ENCODE measurements around the gene POLRMT. TPM values are rescaled to one million over a fixed set of nuclear protein-coding genes. Genes with fewer than 3 reads are reported as not detected.
"Not testable (repeated sequence)": the region's sequence is repeated elsewhere in the genome, so short reads cannot be mapped to it uniquely, and the experiment has no call there.

Gene POLRMT
- polyA plus RNA-seq, 1 donor: 36.1 TPM

DNA sequence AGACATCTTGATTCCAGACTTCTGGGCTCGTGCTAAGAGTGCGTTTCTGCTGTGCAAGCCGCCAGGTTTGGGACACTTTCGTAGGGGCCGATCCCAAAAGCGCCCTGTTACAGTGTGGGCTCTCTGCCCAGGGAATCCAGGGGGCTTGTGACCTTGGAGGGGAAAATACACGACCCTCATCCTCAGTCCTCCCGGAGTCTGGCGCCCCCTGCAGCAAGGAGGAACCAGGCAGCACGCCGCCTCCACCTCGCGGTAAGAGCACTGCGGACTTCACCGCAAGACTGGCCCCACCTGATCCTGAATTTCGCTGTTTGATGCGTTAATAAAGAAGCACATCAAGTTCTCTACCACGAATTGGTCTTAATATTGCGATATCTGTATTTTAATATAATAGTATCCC is 5.2 kb downstream of the POLRMT start:
- DNase-seq (ENCODE audit: low read depth): no peak

DNA sequence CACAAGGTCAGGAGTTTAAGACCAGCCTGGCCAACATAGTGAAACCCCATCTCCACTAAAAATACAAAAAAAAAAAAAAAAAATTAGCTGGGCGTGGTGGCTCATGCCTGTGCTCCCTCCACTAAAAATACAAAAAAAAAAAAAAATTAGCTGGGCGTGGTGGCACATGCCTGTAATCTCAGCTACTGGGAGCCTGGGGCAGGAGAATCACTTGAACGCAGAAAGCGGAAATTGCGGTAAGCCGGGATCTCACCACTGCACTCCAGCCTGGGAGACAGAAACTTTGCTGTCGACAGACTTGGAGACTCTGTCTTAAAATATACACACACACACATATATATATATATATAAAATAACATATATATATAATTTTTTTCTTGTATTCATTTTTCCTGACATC is 6.8 kb downstream of the POLRMT start:
- not testable (repeated sequence) for DNase-seq (ENCODE audit: low read depth)

DNA sequence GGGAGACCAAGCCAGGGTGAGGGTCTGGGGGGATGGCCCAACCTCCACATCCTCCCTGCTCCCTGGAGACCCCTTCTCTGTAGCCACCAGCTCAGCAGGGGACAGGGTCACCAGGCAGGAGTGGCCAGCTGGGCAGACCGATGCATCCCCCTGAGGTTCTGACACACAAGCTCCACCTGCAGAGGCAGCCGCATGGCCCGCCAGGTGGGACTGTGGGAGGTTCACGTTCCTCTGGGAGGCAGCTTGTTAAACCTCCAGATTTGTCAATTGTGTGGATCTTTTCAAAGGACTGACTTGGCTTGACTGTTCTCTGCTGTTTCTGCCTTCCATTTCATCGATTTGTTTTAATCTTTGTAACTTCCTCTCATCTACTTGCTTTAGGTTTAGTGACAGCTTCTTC is 8.1 kb downstream of the POLRMT start:
- no peak for DNase-seq (ENCODE audit: low read depth)

DNA sequence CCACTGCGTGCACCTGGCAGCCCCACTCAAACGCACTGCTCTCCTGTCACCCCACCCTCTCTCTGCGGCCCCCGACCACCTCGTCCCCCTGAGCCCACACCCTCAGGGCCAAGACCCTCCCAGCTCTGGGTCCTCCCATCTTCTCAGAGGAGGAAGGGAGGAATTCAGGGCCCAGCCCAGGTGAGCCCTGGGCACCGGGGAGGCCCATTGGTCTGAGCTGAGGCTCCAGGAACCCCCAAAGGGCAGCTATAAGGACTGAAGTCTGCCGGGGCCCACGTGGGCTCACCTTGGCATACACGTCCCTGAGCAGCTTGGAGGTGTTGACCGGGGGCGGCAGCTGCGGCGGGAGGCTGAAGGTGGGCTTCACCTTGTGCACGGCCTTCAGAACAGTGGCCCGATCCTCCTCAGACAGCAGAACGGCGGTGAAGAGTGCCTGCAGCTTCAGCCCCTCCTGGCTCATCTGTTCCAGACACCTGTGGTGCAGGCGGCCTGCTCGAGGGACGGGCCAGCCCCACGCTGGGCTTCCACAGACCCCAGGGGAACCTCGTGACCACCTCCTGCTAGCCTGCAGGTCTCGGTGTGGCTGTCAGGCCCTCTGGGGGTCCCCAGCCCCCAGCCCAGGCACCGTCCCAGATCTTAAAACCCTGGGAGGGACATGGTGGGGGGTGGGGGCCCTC is 8.8 kb downstream of the POLRMT start:
- DNase-seq (ENCODE audit: low read depth): no peak

DNA sequence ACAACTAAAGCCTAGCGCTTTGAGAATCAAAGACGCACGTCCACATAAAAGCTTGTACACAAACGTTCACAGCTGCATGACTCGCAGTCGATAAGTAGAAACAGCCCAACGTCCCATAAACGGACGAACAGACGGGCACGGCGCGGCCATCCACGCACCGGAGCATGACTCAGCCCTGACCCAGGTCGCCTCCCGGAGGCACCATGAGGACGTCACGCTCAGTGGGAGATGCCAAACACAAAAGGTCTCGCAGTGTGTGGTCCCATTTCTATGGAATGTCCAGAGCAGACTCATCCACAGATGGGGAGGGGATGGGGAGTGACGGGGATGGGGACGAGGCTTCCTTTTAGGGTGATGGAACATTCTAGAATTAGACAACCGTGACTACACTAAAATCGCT is 9.4 kb downstream of the POLRMT start:
- DNase-seq (ENCODE audit: low read depth): no peak

DNA sequence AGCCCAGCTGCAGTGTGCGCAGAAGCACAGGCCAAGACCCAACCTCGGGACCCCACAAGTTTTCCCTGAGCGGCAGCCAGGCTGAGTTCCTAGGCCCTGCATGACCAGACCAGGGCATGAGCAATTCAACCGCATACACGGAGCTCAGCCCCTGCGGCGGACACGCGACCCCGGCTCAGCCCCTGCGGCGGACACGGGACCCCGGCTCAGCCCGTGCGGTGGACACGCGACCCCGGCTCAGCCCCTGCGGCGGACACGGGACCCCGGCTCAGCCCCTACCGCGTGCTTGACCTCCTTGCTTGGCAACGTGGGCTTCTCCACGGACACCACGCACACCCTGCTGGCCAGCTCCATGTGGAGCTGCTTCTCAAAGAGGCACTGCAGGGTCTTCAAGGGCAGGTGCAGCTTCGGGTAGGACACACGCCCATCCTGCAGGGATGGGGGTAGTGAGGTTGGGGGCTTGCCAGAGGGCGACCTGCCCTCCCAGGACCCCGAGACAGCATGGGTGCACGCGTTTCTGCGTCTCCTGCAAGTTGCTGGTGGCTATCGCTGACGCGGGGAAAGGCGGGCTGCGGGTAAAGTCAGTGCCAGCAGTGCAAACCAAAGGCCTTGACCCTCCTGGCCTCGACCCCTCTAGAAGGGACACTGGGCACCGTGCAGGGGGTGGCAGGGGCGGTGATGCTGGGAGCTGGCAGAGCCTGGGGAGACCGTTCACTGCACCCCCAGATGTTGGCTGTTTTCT is 10.0 kb downstream of the POLRMT start:
- DNase-seq (ENCODE audit: low read depth): no peak

DNA sequence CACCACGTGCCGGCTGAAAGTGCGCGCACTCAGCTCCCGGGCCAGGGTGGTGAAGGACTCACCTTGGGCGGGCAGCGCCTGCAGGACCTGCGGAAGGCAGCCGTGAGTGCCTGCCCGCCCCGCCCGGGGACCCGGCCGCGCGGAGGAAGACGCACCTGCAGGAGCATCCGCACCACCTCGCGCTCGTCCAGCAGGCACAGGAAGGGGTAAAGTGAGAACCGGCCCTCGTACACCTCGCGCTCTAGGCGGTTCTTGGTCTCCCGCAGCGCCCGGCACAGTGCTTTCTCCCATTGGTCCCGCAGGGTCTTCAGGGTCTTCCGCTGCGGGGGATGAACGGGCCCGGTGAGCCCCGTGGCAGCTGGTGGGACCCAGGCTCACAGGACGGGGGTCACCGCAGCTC is 10.7 kb downstream of the POLRMT start:
- no peak for DNase-seq (ENCODE audit: low read depth)

DNA sequence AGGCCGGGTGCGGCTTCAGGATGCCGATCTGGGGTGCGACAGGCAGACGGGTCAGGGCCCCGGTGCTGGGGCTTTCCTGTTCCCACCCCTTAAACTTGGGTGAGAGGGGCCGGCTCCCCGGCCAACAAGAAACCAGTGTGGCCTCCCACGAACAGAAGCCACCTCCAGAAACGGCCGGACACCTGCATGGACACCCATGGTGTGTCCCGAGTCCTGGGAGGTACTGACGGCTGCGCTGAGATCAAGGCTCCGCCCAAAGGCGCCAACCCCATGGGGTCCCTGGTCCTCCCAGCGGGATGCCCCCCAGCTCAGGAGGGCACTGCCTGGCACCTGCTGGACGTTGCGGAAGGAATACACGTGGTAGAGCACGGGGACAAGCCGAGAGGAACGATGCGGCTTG is 11.5 kb downstream of the POLRMT start:
- DNase-seq (ENCODE audit: low read depth): no peak

DNA sequence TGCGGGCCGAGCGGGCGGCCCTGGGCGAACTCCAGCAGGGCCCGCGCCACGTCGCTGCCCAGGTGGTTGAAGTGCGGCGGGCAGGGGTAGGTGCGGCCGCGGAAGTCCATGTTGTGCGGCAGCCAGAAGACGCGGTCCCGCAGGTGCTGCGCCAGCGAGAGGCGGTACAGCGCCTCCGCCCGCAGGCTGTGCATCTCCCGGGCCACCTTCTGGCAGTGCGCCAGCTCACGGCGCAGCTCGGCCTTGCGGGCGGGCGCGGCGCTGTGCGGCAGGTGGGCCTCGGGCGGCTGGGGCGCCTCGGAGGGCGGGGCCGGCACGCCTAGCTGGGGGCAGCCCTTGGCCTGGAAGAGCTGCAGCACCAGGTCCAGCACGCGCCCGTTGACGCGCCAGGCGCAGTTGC is 12.1 kb downstream of the POLRMT start:
- not testable (repeated sequence) for DNase-seq (ENCODE audit: low read depth)

DNA sequence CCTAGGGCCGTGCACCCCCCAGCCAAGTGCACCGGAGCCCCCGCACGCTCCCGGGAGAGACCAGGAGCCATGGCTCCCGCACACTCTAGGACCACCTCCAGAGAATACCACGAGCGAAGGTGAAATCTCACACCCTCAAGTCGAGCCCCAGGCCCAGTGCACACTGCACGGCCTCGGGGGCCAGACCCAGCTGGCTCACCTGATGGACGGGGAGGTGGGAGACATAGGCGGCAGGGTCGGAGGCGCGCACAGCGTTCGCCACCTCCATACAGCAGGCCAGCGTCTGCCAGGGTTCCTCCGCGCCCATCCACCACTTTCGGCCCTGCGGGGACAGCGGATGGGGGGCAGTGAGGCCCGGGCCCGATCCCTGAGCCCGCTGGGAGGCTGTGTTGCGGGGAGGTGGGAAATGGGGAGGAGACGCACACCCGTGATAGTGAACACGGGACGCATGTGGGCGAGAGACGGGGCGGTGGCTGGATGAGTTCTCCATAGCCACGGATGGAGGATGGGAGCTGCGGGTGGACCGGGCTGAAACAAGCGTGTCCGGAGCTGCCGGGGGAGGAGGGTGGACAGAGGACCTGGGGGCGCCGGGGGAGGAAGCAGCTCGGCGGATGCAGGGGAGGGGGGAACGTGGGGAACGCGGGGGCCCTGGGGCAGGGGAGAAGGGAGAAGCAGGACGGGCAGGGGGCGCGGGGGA is 13.0 kb downstream of the POLRMT start:
- no peak for DNase-seq (ENCODE audit: low read depth)

DNA sequence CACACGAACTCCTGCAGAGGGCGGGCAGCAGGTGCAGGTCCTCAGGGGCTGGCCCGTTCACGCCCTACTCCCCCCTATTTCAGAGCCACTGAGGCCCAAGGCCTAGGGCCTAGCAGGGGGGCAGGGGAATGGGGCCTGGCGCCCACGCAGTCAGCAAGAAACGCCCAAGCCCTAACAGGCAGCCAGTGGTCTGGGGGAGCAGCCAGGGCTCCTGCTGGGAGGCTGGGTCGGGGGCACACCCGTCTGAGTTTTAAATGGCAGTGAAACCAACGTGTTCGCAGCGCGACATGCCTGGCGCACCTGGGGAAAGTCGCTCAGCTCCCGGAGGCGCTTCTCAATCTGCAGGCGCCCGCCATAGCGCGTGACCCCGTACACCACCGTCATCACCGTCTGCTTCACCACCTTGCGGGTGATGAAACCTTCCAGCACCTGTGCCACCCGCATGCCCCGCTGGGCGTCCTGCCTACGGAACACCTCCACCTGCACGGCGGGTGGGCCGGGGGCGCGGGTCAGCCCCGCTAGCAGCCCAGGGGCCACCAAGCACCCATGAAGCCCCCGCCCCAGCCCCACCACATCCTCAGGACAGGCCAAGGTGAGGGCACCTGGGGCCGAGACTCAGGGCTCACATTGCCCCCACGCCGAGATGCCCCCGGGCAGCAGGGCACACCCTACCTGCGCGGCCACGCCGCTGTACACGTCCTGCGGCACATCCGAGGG is 13.9 kb downstream of the POLRMT start:
- no peak for DNase-seq (ENCODE audit: low read depth)

DNA sequence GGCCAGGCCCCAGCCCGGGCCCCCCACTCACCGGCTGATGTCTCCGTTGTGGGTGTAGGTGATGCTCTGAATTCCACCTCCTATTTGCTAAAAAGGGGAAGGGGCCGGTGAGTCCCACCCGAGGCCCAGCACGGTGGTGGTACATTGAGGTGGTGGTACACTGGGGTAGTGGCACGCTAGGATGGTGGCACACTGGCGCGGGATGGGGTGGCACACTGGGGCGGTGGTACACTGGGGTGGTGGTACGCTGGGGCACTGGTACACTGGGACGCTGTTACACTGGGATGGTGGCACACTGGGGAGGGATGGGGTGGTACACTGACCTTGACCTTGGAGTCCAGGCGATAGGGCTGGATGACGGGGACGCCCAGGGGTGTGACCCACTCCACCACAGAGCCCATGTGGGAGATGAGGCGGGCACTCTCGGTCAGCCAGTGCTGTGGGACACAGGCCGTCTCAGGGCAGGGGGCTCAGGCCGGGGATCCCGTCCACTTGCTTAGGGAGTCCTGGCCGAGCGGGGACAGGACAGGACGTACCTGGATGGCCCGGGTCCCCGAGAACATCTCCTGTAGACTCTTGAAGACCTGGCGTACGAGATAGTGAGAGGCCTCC is 14.6 kb downstream of the POLRMT start:
- DNase-seq (ENCODE audit: low read depth): no peak

DNA sequence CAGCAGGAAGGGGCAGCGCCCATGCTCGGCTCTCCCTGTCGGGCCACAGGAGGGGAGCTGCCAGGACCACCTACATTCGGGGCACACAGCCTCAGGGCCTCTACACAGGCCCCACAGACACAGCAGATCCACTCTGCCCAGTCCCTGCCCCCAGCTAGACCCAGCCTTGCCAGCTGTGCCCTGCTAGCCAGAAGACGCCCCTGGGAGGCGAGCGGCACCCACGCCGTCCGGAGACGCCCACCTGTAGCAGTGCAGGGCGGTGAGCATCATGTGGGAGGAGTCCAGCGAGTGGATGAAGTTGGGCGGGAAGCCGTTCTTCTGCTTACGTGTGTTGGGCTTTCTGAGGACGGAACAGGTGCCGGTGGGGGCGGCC is 15.1 kb downstream of the POLRMT start:
- no peak for DNase-seq (ENCODE audit: low read depth)

DNA sequence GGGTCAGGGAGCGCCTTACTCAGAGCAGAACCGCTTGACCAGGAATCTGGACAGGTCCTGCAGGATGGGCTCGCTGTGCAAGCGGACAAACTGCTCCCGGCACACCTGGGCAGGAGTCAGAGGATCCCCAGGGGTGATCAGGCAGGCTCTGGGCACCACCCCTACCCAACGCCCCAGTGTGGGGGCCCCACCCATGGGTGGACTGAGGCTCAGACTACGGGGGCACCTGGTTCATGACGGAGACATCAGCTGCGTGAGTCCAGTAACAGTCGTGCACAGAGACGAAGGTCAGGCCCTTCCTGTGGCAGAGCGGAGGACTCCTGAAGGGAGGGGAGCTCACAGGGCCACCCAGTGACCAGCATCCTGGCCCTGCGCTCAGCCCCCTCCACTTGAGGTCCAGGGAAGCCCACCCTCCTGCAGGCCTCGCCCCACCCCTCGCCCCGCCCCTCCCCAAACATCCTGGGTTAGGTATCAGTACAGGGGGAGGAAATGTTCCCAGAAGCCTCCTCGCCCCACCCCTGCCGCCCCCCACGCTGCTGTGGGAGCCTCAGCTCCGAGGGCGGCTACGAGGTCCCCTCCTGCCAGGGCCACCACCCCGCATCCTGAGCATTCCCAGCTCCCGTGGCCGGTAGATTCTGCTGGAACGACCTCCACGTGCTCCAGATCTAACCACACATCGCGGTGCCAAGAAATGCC is 15.6 kb downstream of the POLRMT start:
- DNase-seq (ENCODE audit: low read depth): no peak

DNA sequence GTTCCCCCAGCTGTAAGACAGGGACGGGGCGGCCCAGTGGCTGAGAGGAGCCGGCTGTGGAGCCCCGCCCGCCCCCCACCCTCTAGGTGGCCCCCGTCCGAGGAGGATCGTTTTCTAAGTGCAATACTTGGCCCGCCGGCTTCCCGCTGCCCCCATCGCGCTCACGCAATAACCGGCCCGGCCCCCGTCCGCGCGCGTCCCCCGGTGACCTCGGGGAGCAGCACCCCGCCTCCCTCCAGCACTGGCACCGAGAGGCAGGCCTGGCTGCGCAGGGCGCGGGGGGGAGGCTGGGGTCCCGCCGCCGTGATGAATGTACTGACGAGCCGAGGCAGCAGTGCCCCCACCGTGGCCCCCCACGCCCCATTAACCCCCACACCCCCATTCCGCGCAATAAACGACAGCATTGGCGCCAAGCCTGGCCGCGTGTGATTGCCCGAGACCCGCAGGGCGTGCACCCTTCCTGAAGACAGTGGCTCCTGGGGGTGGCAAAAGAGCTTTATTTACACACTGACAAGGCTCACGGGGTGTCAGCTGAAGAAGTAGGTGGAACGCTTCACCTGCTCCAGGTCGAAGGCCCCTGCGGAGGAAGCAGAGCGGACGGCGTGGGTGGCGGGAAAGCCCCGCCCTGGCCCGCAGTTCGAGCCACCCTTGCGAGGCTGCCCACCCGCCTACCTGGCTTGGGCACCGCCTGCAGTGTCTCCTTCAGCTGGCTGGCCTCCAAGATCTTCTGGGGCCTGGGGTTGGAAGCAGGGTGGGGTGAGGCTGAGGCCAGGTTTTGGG is 16.4 kb downstream of the POLRMT start:
- DNase-seq (ENCODE audit: low read depth): no peak

DNA sequence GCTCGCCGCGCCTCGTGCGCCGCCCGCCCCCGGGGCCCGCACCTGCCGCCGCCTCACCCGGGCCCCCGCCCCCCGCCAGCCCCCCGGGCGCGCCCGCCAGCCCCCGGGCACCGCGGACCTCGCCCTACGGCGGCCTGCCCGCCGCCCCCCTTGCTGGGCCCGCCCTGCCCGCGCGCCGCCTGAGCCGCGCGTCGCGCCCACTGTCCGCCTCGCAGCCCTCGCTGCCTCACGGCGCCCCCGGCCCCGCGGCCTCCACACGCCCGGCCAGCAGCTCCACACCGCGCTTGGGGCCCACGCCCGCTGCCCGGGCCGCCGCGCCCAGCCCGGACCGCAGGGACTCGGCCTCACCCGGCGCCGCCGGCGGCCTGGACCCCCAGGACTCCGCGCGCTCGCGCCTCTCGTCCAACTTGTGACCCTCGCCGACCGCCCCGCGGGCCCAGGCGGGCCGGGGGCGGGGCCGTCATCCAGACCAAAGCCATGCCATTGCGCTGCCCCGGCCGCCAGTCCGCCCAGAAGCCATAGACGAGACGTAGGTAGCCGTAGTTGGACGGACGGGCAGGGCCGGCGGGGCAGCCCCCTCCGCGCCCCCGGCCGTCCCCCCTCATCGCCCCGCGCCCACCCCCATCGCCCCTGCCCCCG is 17.2 kb downstream of the POLRMT start:
- DNase-seq (ENCODE audit: low read depth): no peak

DNA sequence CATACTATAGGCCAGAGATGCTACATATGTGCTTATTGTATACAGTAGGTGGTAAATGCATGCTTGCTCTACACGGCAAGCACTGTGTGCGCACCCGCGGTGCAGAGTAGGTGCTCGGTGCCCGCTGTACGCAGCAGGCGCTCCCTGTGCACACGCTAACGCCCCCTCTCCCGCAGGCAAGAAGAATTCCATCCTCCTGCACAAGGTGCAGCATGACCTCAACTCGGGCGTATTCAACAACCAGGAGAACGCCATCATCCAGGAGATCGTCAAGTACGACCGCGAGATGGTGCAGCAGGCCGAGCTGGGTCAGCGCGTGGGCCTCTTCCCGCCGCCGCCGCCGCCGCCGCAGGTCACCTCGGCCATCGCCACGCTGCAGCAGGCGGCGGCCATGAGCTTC is 17.7 kb downstream of the POLRMT start:
- no peak for DNase-seq (ENCODE audit: low read depth)

DNA sequence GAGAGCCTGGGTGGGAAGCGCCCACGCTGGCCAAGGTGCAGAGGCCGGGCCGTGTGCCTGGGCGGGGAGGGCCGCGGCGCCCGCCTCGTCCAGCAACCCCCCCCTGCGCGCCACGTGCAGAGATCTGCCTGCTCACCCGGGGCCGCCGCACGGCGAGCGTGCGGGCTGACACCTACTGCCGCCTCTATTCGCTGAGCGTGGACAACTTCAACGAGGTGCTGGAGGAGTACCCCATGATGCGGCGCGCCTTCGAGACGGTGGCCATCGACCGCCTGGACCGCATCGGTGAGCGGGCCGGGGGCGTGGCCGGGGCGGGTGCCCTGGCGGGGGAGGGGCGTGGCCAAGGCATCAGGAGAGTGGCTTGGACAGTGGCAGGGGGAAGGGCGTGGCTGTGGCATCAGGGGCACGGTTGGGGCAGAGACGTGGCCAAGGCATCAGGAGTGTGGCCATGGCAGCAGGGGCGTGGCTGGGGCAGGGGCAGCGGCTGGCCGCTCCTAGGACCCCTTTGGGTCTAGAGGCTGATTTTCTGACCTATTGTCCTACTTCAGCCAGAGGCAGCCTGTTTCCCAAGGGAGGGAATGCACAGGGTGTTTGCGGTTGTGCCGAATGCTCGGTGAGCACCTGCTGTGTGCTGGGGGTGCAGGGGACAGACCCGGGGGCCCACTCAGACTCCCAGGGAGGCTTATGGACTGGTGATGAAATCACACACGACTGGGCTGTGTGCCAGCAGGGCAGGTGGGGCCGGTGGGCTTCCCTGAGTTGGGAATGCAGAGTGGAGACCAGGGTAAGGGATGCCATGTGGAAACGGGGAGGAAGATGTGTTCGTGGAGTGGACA is 19.4 kb downstream of the POLRMT start:
- DNase-seq (ENCODE audit: low read depth): no peak

DNA sequence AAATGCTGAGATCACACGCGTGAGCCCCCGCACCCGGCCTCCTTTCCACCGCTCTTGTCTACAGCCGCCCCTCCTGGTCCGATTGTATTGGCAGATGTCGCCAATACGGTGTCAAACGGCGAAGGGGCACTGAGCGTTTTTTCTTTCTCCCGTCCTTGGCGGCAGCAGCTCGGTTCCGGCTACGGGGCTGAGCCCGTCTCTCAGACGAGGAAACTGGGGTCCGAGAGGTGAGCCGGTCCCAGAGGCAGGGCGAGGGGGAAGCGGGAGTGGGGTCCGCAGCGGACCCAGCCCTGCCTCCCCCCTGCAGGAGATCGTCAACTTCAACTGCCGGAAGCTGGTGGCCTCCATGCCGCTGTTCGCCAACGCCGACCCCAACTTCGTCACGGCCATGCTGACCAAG is 20.4 kb downstream of the POLRMT start:
- no peak for DNase-seq (ENCODE audit: low read depth)
